Forelimb muscle (tissue), 1 donor: ENCODE measurements around the gene ITIH5. TPM values are rescaled to one million over a fixed set of nuclear protein-coding genes. Genes with fewer than 3 reads are reported as not detected.
"Not testable (repeated sequence)": the region's sequence is repeated elsewhere in the genome, so short reads cannot be mapped to it uniquely, and the experiment has no call there.

ENCODE experiments used
- DNase-seq: peaks from one replicate; pipeline ENCODE4 v3.0.0-alpha.2; 2013; ENCODE audit warnings: low read depth
- polyA plus RNA-seq: library from polyadenylated mRNA; unstranded; fragments of 120-200 nt; gene quantifications from one replicate; pipeline ENCODE4 v1.2.1, GENCODE V29; 2013; ENCODE audit not compliant: insufficient read length

The ITIH5 gene
- polyA plus RNA-seq, 1 donor, result 47.8 TPM

GRCh38 chr10:7687228-7687907 lies 20.6 kb upstream of the ITIH5 start:
- DNase-seq, result peak; percentile 87

DNA sequence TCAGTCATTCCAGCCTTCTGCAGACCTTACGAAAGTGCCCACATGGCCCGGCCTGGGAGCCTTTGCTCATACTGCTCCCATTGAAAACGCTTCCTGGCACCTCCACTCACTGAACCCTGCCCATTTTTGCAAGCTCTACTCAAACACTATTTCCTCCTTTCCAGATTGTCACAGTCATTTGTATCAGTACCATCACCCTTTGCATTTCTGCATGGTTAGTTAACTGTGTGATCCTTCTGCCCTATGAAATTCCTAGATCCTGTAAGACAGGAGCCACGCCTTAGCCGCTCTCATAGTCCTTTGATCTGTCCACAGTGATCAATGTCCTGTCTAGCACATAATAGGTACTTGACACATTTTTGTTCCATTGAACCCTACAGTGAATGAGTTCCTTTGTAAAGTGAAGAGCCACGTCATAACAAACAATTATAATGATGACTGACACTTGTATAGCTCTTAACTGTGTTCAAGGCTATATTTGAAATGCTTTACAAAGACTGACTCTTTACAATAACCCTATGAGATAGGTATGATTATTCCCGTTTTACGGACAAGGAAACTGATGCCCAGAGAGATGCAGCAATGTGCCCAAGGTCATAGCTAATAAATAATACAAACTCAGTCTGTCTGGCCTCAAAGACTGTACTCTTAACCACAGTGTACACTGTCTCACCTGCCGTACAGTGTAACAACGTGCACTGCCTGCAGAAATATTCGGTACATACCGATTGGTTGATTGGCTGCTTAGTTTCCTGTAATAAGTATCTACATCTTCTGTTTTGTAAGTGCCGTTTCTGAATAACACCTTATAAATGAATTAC lies 19.8 kb upstream of the ITIH5 start:
- no peak for DNase-seq

- not testable (repeated sequence) for DNase-seq
Observed at GRCh38 chr10:7680078-7680477, 13.3 kb upstream of the ITIH5 start.

DNA sequence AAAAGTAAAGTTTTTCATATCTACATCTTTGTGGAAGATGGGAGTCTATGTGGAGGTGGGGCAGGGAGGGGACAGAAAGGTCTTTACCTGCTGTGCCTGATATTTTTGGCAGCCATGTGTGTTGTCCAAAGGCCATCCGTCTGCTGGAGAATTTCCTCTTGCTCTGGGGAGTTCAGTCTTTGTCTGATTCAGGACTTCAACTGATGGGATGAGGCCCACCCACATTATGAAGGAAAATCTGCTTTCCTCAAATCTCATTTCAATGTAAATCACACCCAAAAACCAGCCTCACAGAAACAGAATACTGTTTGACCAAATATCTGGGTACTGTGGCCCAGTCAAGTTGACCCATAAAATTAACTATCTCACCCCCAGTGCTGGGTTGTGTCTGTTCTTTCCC lies 12.5 kb upstream of the ITIH5 start:
- DNase-seq, result no peak

- no peak for DNase-seq
Observed at GRCh38 chr10:7672341-7673134, 5.8 kb upstream of the ITIH5 start.

- no peak for DNase-seq
Observed at GRCh38 chr10:7670157-7670556, 3.4 kb upstream of the ITIH5 start.

DNA sequence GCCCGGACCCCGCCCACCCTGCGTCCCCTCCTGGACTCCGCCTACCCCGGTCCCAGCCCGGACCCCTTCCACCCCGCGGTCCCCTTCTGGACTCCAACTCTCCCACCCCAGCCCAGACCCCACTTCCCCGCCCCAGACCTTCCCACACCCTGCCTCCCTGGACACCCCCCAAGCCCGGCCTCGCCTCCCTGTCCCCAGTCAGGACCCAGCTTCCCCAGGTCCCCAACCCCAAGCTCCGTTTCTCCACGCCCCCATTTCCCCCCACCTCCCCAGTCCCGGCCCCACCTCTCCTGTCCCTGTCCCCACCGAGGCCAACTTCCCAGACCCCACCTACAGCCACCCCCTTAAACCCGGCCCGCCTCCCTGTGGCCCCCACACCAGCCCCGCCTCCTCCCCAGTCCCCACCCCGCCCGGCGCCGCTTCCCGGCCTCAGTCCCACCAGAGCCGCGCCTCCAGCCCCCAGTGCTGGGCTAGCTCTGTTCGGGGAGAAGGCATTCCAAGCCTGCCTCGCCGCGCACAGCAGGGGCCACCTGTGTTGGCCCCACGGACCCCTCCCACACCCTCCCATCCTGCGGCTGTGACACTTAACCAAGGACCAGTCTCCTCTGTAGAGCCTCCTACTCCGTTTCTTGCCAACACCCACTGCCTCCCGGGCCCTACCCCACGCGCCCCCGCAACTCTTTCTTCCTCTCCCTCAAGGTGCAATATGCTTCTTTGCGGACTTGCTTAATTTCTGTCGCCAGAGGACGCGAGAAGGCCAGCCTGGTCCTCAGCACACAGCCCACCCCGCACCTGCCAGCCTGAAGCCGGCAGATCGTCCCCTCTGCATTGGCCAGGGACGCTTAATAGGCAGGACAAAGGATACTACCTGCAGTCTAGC lies 736 bp upstream of the ITIH5 start:
- DNase-seq, result no peak

DNA sequence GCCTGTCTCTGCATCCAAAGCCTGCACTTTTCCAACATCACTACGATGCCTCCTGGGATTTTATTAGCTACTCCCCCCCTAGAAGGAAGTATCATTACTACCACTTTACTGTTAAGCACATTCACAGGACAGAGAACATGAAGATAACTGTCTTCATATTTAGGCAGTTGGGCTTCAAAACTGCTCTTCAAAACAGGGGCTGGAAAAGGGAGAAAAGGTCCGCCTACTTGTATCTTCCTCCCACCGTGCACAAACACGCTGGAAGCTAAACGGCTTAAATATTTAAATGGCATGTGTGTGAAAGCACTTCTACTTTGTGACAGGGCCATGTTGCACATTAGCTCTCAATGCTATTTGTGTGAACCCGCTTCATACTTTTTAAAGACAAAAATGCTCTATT lies 999 bp downstream of the ITIH5 start:
- no peak for DNase-seq

DNA sequence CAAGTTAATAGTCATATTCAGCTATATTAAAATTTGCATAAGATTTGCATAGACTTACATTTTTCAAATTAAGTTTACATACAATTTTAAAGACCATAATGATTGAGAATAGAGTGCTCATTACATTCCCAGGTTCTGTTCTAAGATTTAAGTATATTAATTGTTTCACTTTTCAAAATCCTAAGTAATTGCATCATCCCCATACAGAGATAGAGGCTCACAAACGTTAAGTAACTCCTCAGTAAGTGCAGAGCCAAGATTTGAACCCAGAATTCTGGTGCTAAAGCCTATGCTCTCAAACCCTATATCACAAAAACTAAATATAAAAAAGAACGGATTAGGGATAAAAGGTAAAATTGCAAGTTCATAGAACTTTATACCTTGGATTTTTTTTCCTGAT lies 2.1 kb downstream of the ITIH5 start:
- no peak for DNase-seq

DNA sequence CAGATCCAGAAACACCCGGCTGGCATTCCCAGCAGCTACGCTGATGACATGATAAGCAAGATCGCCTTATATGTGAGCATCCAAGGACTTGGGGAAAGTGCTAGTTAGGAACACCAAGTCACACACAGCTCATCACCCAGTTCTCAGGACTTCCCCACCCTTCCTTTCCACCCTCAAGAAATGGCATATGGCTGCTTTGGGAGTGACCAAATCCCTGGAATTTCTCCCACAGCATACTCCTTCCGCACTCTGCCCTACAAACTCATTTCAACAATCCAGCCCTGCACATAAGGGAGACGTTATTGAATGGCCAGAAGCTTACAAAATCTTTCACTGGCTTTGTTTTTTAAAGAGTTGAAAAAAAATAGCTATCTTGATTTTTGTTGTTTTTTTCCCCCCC lies 4.2 kb downstream of the ITIH5 start:
- no peak for DNase-seq

DNA sequence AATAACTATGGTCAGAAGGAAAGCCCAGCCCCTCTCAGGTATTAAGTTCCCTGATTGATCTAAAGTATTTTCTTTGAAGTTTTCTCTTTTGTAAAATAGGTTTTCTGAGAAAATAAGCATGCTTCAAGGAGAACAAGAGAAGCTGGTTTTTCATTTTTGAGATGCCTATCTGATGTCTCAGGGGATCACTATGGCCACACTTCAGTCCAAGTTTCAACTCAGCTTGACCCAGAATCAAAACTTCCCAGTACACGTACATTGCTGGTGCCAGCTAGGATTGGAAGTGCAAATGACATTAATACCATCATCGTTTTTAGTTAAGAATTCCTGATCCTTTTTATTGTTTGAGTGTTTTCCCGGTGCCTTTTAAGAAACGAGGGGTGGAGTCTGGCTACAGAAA lies 7.2 kb downstream of the ITIH5 start:
- DNase-seq, result no peak

- DNase-seq, result no peak
Observed at GRCh38 chr10:7657552-7657951, 9.2 kb downstream of the ITIH5 start.

DNA sequence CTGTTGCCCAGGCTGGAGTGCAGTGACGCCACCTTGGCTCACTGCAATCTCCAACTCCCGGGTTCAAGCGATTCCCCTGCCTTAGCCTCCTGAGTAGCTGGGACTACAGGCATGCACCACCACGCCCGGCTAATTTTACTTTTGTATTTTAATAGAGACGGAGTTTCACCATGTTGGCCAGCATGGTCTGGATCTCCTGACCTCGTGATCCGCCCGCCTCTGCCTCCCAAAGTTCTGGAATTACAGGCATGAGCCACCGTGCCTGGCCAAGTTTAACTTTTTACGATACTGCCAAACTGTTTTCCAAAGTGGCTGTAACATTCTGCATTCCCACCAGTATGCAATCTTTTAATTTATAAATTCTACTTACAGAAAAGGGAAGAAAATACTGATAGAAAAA lies 9.7 kb downstream of the ITIH5 start:
- DNase-seq, result not testable (repeated sequence)

GRCh38 chr10:7651853-7652470 lies 14.8 kb downstream of the ITIH5 start:
- no peak for DNase-seq

GRCh38 chr10:7649673-7650300 lies 17.0 kb downstream of the ITIH5 start:
- DNase-seq, result no peak

GRCh38 chr10:7647062-7647664 lies 19.6 kb downstream of the ITIH5 start:
- DNase-seq, result no peak

GRCh38 chr10:7642491-7643011 lies 24.2 kb downstream of the ITIH5 start:
- DNase-seq, result no peak

GRCh38 chr10:7635408-7636125 lies 31.2 kb downstream of the ITIH5 start:
- DNase-seq, result no peak
